Activated naive CD4-positive, alpha-beta T cell treated with anti-CD3 and anti-CD28 coated beads, Interleukin-2, amount 10 ng/mL, durations not matched to agents 7 days and 5 days (primary cell): ENCODE results near the gene MEDAG.
A peak's percentile ranks its signal among the peaks of the same experiment; 100 is the strongest.

Experiments
- CTCF ChIA-PET: fragments of 350-600 bp; sonication (Branson Sonifier 250); formaldehyde crosslinking; loops from one replicate; lab custom pipeline; 2021; ENCODE audit warnings: antibody characterized with exemption; lab: Charles Lee
- DNase-seq: peaks from one replicate; pipeline ENCODE4 v3.0.0-alpha.2; 2020
- H3K27ac Mint-ChIP-seq: one replicate; pipeline ENCODE4 v1.8.0; 2021; ENCODE audit warnings: mild to moderate bottlenecking, moderate library complexity, mixed read lengths
- H3K27me3 Mint-ChIP-seq: one replicate; pipeline ENCODE4 v1.8.0; 2021; ENCODE audit warnings: mild to moderate bottlenecking, mixed read lengths
- H3K36me3 Mint-ChIP-seq: one replicate; pipeline ENCODE4 v1.8.0; 2021; ENCODE audit warnings: mixed read lengths
- H3K4me1 Mint-ChIP-seq: one replicate; pipeline ENCODE4 v1.8.0; 2021; ENCODE audit warnings: mixed read lengths
- H3K4me3 Mint-ChIP-seq: one replicate; pipeline ENCODE4 v1.8.0; 2021; ENCODE audit warnings: mild to moderate bottlenecking, moderate library complexity, mixed read lengths
- H3K9me3 Mint-ChIP-seq: one replicate; pipeline ENCODE4 v1.8.0; 2021; ENCODE audit warnings: mixed read lengths

The MEDAG gene

DNA sequence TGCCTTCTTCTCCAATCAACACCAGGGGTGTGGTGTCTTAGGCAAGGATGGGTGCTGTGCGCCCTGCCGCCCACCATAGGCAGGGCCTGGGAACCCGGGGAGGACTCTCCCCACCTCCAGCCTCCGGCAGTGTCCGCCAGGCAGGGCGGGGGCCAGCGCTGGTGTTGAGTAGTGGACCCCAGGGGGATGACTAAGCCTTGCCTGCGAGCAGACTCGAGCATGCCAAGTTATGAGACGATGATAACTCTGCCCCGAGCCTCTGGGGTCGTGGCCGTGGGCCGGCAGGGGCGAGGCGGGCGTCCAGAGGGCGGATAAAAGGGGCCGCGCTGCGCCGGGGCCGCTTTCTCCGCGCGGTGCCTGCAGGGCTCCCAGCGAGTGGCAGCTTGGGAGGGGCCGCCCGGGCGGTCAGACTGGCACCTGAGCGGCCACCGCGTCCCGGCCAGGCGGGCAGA lies at the start of gene MEDAG:
MEDAG (plus strand) TSS at position 340 of the 452 bp plus-strand sequence. CDS start 245 bp downstream, outside the sequence.
- DNase-seq = no peak
- Mint-ChIP-seq H3K9me3 (no peaks in the 10 kb centered on the region), H3K4me3 (no peak within 1 kb of the TSS), H3K4me1 (peaks cover 15% of the 10 kb centered on the region), H3K36me3 (peaks cover 2% of the 10 kb centered on the region), H3K27me3 (peaks cover 71% of the 10 kb centered on the region), H3K27ac (no peak within 1 kb of the TSS)
- CTCF ChIA-PET = no interaction called here

GRCh38 chr13:30857018-30857417 lies 49.1 kb upstream of the MEDAG start:
- H3K27ac Mint-ChIP-seq = no peak overlapping the region
- no peaks in the 10 kb centered on the region for H3K9me3 Mint-ChIP-seq
- H3K4me3 Mint-ChIP-seq = no peak overlapping the region
- no peaks in the 10 kb centered on the region for H3K36me3 Mint-ChIP-seq
- CTCF ChIA-PET = interaction anchor here (1.1 to 4.1 kb wide), 5 partner anchors 10 to 725 kb away, joined by 3 to 27 read pairs (median 3); no protein-coding TSS in a partner anchor
- H3K4me1 Mint-ChIP-seq = no peaks in the 10 kb centered on the region
- DNase-seq = no peak
- peaks cover 28% of the 10 kb centered on the region for H3K27me3 Mint-ChIP-seq

- CTCF ChIA-PET = interaction anchor here (1.0 to 4.1 kb wide), 6 partner anchors 9 to 725 kb away, joined by 3 to 27 read pairs (median 3); no protein-coding TSS in a partner anchor
- H3K27ac Mint-ChIP-seq = no peak overlapping the region
- no peak for DNase-seq
Observed at GRCh38 chr13:30857636-30858035, 48.4 kb upstream of the MEDAG start.

DNA sequence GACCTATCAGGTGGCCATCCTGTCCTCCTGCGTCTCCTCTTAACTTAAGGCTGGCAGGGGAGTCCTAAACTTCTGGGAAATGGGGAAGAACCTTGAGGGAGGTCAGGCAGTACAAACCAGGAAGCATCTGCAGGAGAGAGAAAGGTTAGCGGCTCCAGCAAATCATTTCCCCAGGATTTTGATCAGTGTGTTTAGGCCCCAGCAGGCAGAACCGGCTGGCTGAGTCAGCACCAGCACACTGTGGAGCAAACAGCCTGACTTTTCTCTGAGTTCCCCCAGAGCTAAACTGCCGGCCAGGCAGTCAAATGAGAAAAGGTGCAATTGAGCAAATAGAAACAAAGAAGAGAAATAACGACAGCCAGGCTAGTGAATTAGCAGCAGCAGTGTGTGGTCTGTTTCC lies 46.7 kb upstream of the MEDAG start:
- no peaks in the 10 kb centered on the region for H3K9me3 Mint-ChIP-seq
- CTCF ChIA-PET = no interaction called here
- H3K4me3 Mint-ChIP-seq = no peak overlapping the region
- no peaks in the 10 kb centered on the region for H3K36me3 Mint-ChIP-seq
- no peak for DNase-seq
- no peak overlapping the region for H3K27ac Mint-ChIP-seq
- peaks cover 35% of the 10 kb centered on the region for H3K27me3 Mint-ChIP-seq
- H3K4me1 Mint-ChIP-seq = no peaks in the 10 kb centered on the region

More at GRCh38 chr13:30857636-30858035, 48.4 kb upstream of the MEDAG start:
- no peaks in the 10 kb centered on the region for H3K36me3 Mint-ChIP-seq
- peaks cover 28% of the 10 kb centered on the region for H3K27me3 Mint-ChIP-seq
- no peaks in the 10 kb centered on the region for H3K4me1 Mint-ChIP-seq
- no peaks in the 10 kb centered on the region for H3K9me3 Mint-ChIP-seq
- H3K4me3 Mint-ChIP-seq = no peak overlapping the region

- H3K4me3 Mint-ChIP-seq = no peak overlapping the region
- no peak for DNase-seq
- H3K27me3 Mint-ChIP-seq = peaks cover 44% of the 10 kb centered on the region
- no peaks in the 10 kb centered on the region for H3K36me3 Mint-ChIP-seq
- no peaks in the 10 kb centered on the region for H3K4me1 Mint-ChIP-seq
- no peak overlapping the region for H3K27ac Mint-ChIP-seq
- no peaks in the 10 kb centered on the region for H3K9me3 Mint-ChIP-seq
- CTCF ChIA-PET = no interaction called here
Observed at GRCh38 chr13:30861163-30861562, 44.9 kb upstream of the MEDAG start.

DNA sequence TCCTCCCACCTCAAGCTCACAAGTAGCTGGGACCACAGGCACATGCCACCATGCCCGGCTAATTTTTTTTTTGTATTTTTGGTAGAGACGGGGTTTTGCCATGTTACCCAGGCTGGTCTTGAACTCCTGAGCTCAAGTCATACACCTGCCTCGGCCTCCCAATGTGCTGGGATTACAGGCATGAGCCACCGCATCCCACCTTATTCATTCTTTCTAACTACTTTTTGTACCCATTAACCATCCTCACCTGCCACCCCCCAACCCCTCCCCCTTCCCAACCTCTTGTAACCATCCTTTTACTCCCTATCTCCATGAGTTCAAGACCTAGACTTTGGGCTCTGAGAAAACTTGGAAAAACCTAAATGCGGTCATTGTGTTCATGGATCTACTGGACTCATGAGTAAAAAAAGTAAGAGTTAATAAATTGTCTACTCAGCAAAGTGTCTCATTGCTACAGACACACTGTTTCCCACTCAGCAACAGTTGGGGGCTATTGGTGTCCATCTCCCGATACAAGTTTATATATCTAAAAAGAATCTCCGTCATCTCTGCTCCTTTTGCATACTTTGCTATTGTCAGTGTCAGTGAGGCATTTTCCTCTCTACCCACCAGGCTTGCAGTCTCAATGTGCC lies 44.1 kb upstream of the MEDAG start:
- Mint-ChIP-seq H3K36me3 (no peaks in the 10 kb centered on the region), H3K4me1 (no peaks in the 10 kb centered on the region), H3K27ac (no peak overlapping the region), H3K9me3 (no peaks in the 10 kb centered on the region), H3K4me3 (no peak overlapping the region), H3K27me3 (peaks cover 43% of the 10 kb centered on the region)
- no peak for DNase-seq
- CTCF ChIA-PET = no interaction called here

DNA sequence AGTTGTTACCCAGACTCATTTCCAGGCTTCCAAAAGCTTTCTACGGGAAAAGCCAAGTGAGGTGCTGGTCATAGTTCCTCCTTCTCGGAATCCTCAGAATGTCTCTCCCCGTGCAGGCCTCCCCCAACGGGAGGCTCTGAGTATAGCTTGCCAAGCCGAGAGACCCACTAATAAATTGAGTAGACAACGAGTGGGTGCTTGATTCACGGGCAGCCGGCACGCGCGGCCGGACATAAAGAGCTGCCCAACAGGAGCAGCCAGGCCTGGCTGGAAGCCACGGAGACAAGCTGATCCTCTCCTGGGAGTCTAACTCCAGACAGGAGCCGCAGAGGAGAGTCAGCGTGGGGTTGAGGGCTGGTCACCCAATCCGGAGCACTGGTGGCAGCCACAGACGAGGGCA lies 43.4 kb upstream of the MEDAG start:
- no peak for DNase-seq
- Mint-ChIP-seq H3K27ac (no peak overlapping the region), H3K4me3 (no peak overlapping the region), H3K36me3 (no peaks in the 10 kb centered on the region), H3K4me1 (no peaks in the 10 kb centered on the region), H3K27me3 (peaks cover 39% of the 10 kb centered on the region), H3K9me3 (no peaks in the 10 kb centered on the region)
- CTCF ChIA-PET = interaction anchor here (1.0 to 1.5 kb wide), 2 partner anchors 59 to 182 kb away, joined by 3 to 4 read pairs; no protein-coding TSS in a partner anchor

DNA sequence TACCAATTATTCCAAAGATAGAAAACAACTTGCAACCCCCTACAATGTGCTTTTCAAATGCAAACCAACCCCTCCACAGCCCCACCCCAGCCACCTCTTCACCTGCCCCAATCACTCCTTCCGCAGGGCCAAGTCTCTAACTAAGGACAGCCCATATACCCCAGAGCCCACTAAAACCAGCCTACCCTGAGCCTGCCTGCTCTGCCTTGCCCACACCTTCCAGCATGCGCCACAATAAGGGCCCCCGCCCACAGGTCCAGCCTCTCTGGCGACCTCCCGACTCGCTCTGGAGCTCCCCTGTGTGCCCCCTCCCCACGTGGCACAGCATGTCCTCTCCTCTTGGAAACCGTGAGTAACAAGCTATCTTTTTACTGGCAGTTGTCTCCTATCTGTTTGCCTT lies 42.8 kb upstream of the MEDAG start:
- Mint-ChIP-seq H3K36me3 (no peaks in the 10 kb centered on the region), H3K4me3 (no peak overlapping the region), H3K9me3 (no peaks in the 10 kb centered on the region), H3K27me3 (peaks cover 42% of the 10 kb centered on the region), H3K4me1 (no peaks in the 10 kb centered on the region), H3K27ac (no peak overlapping the region)
- no peak for DNase-seq
- CTCF ChIA-PET = interaction anchor here (1.0 to 1.5 kb wide), 3 partner anchors 8 to 182 kb away, joined by 3 to 4 read pairs (median 3); no protein-coding TSS in a partner anchor

DNA sequence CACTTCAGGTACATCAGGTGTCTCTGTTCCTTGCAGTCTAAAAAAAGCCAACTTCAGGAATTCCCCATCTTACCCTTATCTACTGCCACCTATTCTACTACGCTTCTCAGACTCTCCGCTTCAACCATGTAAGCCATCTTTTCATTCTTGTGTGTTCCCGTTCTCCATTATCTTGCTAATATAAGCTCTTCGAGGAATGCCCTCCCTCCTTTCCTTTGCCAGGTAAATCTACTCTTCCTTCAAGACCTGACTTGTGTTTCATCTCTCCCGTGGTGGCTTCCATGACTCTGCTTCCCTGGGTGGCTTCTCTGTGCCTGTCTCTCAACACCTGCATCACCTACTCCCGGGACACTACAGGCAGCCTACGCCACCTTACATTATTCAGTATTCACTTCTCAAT lies 42.3 kb upstream of the MEDAG start:
- no peaks in the 10 kb centered on the region for H3K36me3 Mint-ChIP-seq
- H3K4me3 Mint-ChIP-seq = no peak overlapping the region
- peaks cover 43% of the 10 kb centered on the region for H3K27me3 Mint-ChIP-seq
- DNase-seq = no peak
- CTCF ChIA-PET = interaction anchor here (1.0 to 1.5 kb wide), 3 partner anchors 8 to 181 kb away, joined by 3 to 4 read pairs (median 3); no protein-coding TSS in a partner anchor
- no peaks in the 10 kb centered on the region for H3K4me1 Mint-ChIP-seq
- H3K9me3 Mint-ChIP-seq = no peaks in the 10 kb centered on the region
- no peak overlapping the region for H3K27ac Mint-ChIP-seq

DNA sequence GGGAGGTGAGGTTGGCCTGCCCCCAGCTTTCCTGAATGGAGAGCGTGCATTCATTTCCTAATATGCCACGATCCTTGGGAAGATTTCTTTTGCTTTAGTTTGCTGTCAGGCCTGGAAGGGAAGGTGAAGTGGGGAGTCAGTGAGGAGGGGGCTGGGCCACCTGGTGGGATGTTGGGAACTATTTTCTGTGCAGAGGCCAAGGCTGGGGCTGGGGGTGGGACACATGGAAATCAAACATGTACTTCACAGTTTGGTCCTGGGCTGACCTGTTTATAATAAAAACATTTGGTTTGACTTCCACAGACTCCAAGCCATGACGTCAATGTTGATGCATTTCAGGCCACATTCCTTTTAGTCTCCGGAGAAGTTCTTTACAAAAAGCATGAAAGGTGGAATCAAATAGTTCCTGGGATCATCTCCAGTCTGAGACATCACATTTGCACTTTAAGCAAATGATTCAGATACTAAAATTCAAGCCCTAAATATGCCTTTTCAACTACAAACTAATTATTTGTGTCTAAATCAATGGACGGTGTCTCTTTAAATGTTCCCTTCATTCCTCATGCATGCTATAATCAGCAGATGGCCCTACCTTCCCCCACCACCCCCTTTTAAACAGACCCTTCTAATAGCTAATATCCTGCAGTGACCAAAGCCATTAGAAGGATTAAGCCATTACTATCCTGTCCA lies 41.5 kb upstream of the MEDAG start:
- no peak overlapping the region for H3K4me3 Mint-ChIP-seq
- no peak for DNase-seq
- no peaks in the 10 kb centered on the region for H3K4me1 Mint-ChIP-seq
- CTCF ChIA-PET = interaction anchor here (0.6 to 4.6 kb wide), 10 partner anchors 9 to 309 kb away, joined by 3 to 27 read pairs (median 3); no protein-coding TSS in a partner anchor
- no peaks in the 10 kb centered on the region for H3K36me3 Mint-ChIP-seq
- no peaks in the 10 kb centered on the region for H3K9me3 Mint-ChIP-seq
- no peak overlapping the region for H3K27ac Mint-ChIP-seq
- peaks cover 45% of the 10 kb centered on the region for H3K27me3 Mint-ChIP-seq

DNA sequence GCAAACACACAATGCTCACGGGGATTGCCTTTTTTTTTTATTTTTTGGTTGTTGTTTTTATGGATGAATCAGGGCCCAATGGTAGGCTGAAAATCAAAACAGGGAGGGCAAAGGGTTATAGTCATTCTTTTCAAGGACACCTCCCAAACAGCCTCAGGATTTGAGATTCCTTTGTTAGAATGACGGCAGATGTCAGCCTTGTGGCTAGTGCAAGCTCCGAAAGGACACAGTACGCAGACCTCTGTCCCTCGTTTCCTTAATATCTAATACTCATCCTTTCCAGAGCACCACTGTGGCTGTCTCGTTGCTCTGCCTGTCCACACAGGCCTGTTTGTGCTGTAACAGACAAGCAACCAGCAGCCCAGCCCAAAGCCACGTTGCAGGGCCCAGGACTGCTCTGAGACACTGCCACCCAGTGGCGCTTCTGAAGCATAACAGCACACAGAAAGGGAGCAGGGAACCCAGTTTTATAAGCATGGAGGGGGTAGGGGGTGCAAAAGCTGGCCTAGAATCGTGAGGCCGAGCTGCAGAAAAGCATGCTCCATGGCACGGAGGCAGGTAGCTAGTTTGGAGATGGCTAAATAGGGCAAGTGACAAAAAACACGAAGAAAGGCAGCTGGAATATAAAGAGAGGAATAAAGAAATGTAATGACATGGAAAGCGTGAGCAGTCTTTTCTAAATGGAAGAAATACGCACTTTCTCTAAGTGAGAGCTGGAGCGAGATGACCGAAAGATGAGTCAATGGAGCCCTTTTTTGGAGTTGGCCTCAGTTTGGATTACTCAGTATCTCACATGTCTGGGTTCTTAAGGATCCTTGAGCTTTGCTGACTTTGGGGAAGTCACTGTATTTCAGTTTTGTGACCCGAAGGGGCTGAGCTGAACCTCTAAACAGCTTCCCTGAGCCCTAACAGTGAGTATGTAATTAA lies 40.7 kb upstream of the MEDAG start:
- CTCF ChIA-PET = interaction anchor here (0.6 to 4.6 kb wide), 23 partner anchors 9 to 733 kb away, joined by 3 to 27 read pairs (median 4); no protein-coding TSS in a partner anchor
- peak; percentile 67 for DNase-seq
- Mint-ChIP-seq H3K4me1 (no peaks in the 10 kb centered on the region), H3K36me3 (no peaks in the 10 kb centered on the region), H3K4me3 (no peak overlapping the region), H3K27ac (no peak overlapping the region), H3K27me3 (peaks cover 52% of the 10 kb centered on the region), H3K9me3 (no peaks in the 10 kb centered on the region)

GRCh38 chr13:30866677-30867076 lies 39.4 kb upstream of the MEDAG start:
- Mint-ChIP-seq H3K36me3 (no peaks in the 10 kb centered on the region), H3K4me3 (no peak overlapping the region), H3K4me1 (no peaks in the 10 kb centered on the region), H3K27me3 (peaks cover 60% of the 10 kb centered on the region), H3K9me3 (no peaks in the 10 kb centered on the region), H3K27ac (no peak overlapping the region)
- CTCF ChIA-PET = interaction anchor here (0.7 to 4.6 kb wide), 11 partner anchors 8 to 178 kb away, joined by 3 to 27 read pairs (median 6); no protein-coding TSS in a partner anchor
- DNase-seq = no peak

DNA sequence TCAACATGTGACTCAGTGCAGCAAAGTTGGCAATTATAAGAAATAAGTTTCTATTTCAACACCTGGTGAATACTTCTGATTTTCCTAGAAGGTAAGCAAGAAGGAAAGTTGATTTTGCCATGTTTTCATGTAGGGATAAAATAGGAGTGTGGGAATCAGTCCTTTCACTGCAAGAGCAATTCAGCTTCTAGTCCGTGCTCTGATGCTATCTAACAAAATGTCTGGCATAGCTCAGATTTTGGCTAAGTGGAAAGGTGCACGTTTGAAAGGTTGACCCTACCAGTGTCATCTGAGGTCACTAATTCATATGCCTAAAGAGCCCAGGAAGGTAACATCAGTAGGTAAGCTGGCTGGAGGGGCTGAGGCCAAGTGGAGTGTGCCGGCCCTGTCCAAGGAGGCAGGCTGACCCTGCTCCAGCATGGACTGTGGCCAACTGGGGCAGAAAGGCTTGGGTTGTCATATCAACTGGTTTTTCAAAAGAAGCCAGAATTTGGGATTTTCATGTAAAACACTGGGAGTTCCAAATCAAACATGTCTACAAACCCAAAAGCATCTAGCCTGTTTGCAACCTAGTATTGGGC lies 38.9 kb upstream of the MEDAG start:
- DNase-seq = no peak
- CTCF ChIA-PET = interaction anchor here (1.0 to 4.6 kb wide), 5 partner anchors 11 to 177 kb away, joined by 3 to 27 read pairs (median 6); no protein-coding TSS in a partner anchor
- Mint-ChIP-seq H3K27ac (no peak overlapping the region), H3K9me3 (no peaks in the 10 kb centered on the region), H3K27me3 (peaks cover 62% of the 10 kb centered on the region), H3K36me3 (no peaks in the 10 kb centered on the region), H3K4me3 (no peak overlapping the region), H3K4me1 (no peaks in the 10 kb centered on the region)
